IMR-90 (cell line): ENCODE data around the gene UBE2N.

ENCODE experiments used
- POLR2A ChIP-seq: IDR thresholded peaks from 2 replicates; pipeline ENCODE4 v1.6.1; 2012; ENCODE audit warnings: mild to moderate bottlenecking, low read depth, low read length
- RAD21 ChIP-seq: IDR thresholded peaks from 2 replicates; pipeline ENCODE4 v1.6.1; 2012; ENCODE audit warnings: low read length, improper control_type of control experiment
- TF ChIP-seq, protein P1 (sequence below): conservative IDR thresholded peaks from 2 replicates; pipeline ENCODE4 v1.5.1; 2012; ENCODE audit warnings: mild to moderate bottlenecking, low read depth, low read length, improper control_type of control experiment

DNA sequence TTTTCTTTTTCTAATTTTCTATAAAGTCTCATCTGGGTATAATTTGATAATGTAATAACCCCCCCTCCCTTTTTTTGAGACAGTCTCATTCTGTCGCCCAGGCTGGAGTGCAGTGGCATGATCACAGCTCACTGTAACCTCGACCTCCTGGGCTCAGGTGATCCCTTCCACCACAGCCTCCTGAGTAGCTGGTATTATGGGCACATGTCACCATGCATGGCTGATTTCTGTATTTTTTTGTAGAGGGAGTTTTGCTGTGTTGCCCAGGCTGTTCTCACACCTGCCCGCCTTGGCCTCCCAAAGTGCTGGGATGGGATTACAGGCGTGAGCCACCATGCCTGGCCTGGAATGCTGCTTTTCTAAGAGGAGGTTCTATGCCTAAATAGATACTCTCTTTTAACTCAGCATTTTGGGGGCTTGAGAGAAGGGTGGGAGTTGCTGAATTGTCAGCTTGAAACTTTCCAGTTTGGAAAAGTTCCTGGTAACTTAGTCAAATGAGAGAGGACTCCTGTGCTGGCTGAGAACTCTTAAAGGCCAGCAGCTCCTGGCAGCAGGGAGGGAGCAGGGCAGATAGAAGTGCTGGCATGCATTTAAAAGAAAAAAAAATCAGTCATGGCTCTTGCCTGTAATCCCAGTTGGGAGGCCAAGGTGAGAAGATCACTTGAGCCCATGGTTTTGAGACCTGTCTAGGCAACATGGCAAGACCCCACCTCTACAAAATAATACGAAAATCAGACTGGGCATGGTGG, 51.0 kb downstream of the UBE2N start:
- TF ChIP-seq, protein P1, sequence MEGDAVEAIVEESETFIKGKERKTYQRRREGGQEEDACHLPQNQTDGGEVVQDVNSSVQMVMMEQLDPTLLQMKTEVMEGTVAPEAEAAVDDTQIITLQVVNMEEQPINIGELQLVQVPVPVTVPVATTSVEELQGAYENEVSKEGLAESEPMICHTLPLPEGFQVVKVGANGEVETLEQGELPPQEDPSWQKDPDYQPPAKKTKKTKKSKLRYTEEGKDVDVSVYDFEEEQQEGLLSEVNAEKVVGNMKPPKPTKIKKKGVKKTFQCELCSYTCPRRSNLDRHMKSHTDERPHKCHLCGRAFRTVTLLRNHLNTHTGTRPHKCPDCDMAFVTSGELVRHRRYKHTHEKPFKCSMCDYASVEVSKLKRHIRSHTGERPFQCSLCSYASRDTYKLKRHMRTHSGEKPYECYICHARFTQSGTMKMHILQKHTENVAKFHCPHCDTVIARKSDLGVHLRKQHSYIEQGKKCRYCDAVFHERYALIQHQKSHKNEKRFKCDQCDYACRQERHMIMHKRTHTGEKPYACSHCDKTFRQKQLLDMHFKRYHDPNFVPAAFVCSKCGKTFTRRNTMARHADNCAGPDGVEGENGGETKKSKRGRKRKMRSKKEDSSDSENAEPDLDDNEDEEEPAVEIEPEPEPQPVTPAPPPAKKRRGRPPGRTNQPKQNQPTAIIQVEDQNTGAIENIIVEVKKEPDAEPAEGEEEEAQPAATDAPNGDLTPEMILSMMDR = no peak
- no peak for TF ChIP-seq POLR2A
- TF ChIP-seq RAD21 = no peak
